Panc1 (cell line): ENCODE measurements around the gene VAPB. TPM values are rescaled to one million over a fixed set of nuclear protein-coding genes. Genes with fewer than 3 reads are reported as not detected.

ENCODE experiments used
- ATAC-seq: fragments of 200-7000 bp; cut with Tn5 transposase; 2 replicates; pipeline ENCODE4 v1.9.1; 2020; ENCODE audit warnings: mild to moderate bottlenecking, moderate library complexity
- BruUV-seq: library from RNA; stranded (reverse); fragments of 400-500 nt; replicated peaks from 2 replicates; lab custom pipeline; 2021; lab: Mats Ljungman, UMichigan
- CTCF ChIA-PET: fragments of 300-600 bp; sonication (Branson Sonifier 250); formaldehyde crosslinking; loops from one replicate; lab custom pipeline; 2022; ENCODE audit warnings: antibody characterized with exemption; lab: Charles Lee
- POLR2A ChIA-PET: fragments of 300-600 bp; sonication (Branson Sonifier 250); formaldehyde crosslinking; loops from one replicate; lab custom pipeline; 2022; ENCODE audit warnings: antibody characterized with exemption; lab: Charles Lee
- DNase-seq: peaks from one replicate; pipeline ENCODE4 v3.0.0-alpha.2; 2010; ENCODE audit warnings: low read depth, low spot score
- H3K27ac ChIP-seq: 2 replicates; pipeline ENCODE4 v1.5.1; 2011; ENCODE audit warnings: mild to moderate bottlenecking, low read length, inconsistent platforms
- H3K27me3 ChIP-seq: fragments of 200-500 bp; sonication (Bioruptor generic); 2 replicates; pipeline ENCODE4 v1.6.0; 2014; ENCODE audit warnings: low read length, inconsistent platforms; ENCODE audit not compliant: control insufficient read depth, insufficient read depth
- H3K36me3 ChIP-seq: fragments of 200-500 bp; sonication (Bioruptor generic); 2 replicates; pipeline ENCODE4 v1.5.1; 2014; ENCODE audit warnings: inconsistent platforms, mild to moderate bottlenecking, low read length, moderate library complexity; ENCODE audit not compliant: control insufficient read depth, insufficient read depth
- H3K4me1 ChIP-seq: 2 replicates; pipeline ENCODE4 v1.5.1; 2011; ENCODE audit warnings: inconsistent platforms, mild to moderate bottlenecking, low read length, moderate library complexity; ENCODE audit not compliant: control insufficient read depth, insufficient read depth
- H3K4me3 ChIP-seq, 2 experiments: 2 replicates each; pipeline ENCODE4 v1.5.1; 2011 to 2012; ENCODE audit warnings: low read depth in 2 of 2, low read length in 2 of 2, mild to moderate bottlenecking in 2 of 2, inconsistent platforms in 1 of 2, moderate library complexity in 1 of 2
- H3K9me3 ChIP-seq: fragments of 200-500 bp; sonication (Bioruptor generic); 2 replicates; pipeline ENCODE4 v1.5.1; 2014; ENCODE audit warnings: low read depth, mild to moderate bottlenecking, inconsistent platforms, low read length, moderate library complexity; ENCODE audit not compliant: control insufficient read depth, insufficient read depth
- POLR2AphosphoS5 ChIP-seq: IDR thresholded peaks from 2 replicates; pipeline ENCODE4 v1.6.1; 2012; ENCODE audit warnings: mild to moderate bottlenecking, low read depth, low read length, moderate library complexity
- SIN3A ChIP-seq: IDR thresholded peaks from 2 replicates; pipeline ENCODE4 v1.6.1; 2012; ENCODE audit warnings: low read depth, mild to moderate bottlenecking, low read length, moderate library complexity, borderline replicate concordance; ENCODE audit not compliant: insufficient read depth
- TCF7L2 ChIP-seq: IDR thresholded peaks from 2 replicates; pipeline ENCODE4 v1.6.1; 2011; ENCODE audit warnings: mild to moderate bottlenecking, low read depth, low read length, inconsistent platforms
- in situ Hi-C: cut with HindIII; loops from 2 replicates; pipeline ENCODE4 v1.10.0; 2016; ENCODE audit warnings: low sequenced_read_pairs, low pct_unique_long_range_greater_than_20kb
- intact Hi-C: fragments of 100-400 bp; cut with micrococcal nuclease; formaldehyde crosslinking; loops from one replicate; pipeline ENCODE4 v1.10.0; 2022; ENCODE audit not compliant: unreplicated experiment
- total RNA-seq: library from RNA; stranded (reverse); gene quantifications from one replicate; pipeline ENCODE4 v1.2.1, GENCODE V29; 2021; ENCODE audit not compliant: unreplicated experiment
- TF ChIP-seq, protein P1 (sequence below): fragments of 450-650 bp; IDR thresholded peaks from 2 replicates; pipeline ENCODE4 v1.5.1; 2017; ENCODE audit warnings: mild to moderate bottlenecking
- TF ChIP-seq, protein P2 (sequence below), 2 experiments: IDR thresholded peaks; 2 replicates each; pipeline ENCODE4 v1.6.1; 2011 to 2012; ENCODE audit warnings: low read depth in 2 of 2, control low read depth in 1 of 2, low read length in 1 of 2, mild to moderate bottlenecking in 1 of 2, moderate library complexity in 1 of 2; ENCODE audit not compliant: insufficient read depth in 1 of 2

The VAPB gene
- total RNA-seq, 1 experiment from 2014 or later, result 50.9 TPM

- H3K36me3 ChIP-seq, result peaks cover 4% of the 10 kb centered on the region; the same call in 1 of the 2 replicates
- in situ Hi-C loops, result no loop called here
- no peaks in the 10 kb centered on the region for H3K27me3 ChIP-seq
- no peak for ATAC-seq
- CTCF ChIA-PET, result no interaction called here
- H3K27ac ChIP-seq, result no peak overlapping the region
- H3K4me1 ChIP-seq, result no peaks in the 10 kb centered on the region
- POLR2A ChIA-PET, result no interaction called here
- no peak overlapping the region for H3K4me3 ChIP-seq
- no peaks in the 10 kb centered on the region for H3K9me3 ChIP-seq
- intact Hi-C loops, result loop anchor here (10.0 kb wide), 1 partner anchor 207 kb away; no protein-coding TSS in a partner anchor
- TF ChIP-seq, protein P1, sequence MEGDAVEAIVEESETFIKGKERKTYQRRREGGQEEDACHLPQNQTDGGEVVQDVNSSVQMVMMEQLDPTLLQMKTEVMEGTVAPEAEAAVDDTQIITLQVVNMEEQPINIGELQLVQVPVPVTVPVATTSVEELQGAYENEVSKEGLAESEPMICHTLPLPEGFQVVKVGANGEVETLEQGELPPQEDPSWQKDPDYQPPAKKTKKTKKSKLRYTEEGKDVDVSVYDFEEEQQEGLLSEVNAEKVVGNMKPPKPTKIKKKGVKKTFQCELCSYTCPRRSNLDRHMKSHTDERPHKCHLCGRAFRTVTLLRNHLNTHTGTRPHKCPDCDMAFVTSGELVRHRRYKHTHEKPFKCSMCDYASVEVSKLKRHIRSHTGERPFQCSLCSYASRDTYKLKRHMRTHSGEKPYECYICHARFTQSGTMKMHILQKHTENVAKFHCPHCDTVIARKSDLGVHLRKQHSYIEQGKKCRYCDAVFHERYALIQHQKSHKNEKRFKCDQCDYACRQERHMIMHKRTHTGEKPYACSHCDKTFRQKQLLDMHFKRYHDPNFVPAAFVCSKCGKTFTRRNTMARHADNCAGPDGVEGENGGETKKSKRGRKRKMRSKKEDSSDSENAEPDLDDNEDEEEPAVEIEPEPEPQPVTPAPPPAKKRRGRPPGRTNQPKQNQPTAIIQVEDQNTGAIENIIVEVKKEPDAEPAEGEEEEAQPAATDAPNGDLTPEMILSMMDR, result no peak
- TF ChIP-seq TCF7L2 (no peak), SIN3A (no peak), POLR2AphosphoS5 (no peak)
- TF ChIP-seq, protein P2, sequence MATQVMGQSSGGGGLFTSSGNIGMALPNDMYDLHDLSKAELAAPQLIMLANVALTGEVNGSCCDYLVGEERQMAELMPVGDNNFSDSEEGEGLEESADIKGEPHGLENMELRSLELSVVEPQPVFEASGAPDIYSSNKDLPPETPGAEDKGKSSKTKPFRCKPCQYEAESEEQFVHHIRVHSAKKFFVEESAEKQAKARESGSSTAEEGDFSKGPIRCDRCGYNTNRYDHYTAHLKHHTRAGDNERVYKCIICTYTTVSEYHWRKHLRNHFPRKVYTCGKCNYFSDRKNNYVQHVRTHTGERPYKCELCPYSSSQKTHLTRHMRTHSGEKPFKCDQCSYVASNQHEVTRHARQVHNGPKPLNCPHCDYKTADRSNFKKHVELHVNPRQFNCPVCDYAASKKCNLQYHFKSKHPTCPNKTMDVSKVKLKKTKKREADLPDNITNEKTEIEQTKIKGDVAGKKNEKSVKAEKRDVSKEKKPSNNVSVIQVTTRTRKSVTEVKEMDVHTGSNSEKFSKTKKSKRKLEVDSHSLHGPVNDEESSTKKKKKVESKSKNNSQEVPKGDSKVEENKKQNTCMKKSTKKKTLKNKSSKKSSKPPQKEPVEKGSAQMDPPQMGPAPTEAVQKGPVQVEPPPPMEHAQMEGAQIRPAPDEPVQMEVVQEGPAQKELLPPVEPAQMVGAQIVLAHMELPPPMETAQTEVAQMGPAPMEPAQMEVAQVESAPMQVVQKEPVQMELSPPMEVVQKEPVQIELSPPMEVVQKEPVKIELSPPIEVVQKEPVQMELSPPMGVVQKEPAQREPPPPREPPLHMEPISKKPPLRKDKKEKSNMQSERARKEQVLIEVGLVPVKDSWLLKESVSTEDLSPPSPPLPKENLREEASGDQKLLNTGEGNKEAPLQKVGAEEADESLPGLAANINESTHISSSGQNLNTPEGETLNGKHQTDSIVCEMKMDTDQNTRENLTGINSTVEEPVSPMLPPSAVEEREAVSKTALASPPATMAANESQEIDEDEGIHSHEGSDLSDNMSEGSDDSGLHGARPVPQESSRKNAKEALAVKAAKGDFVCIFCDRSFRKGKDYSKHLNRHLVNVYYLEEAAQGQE (IDR thresholded peaks at IDR 0.05; ENCODE audit: insufficient read depth in 1 of 2, low read depth in 2 of 2, low read length in 1 of 2), result no peak
- BruUV-seq, result no TSS peak
- no peak for DNase-seq
Measured at GRCh38 chr20:58441723-58442122, 52.7 kb downstream of the VAPB start.

DNA sequence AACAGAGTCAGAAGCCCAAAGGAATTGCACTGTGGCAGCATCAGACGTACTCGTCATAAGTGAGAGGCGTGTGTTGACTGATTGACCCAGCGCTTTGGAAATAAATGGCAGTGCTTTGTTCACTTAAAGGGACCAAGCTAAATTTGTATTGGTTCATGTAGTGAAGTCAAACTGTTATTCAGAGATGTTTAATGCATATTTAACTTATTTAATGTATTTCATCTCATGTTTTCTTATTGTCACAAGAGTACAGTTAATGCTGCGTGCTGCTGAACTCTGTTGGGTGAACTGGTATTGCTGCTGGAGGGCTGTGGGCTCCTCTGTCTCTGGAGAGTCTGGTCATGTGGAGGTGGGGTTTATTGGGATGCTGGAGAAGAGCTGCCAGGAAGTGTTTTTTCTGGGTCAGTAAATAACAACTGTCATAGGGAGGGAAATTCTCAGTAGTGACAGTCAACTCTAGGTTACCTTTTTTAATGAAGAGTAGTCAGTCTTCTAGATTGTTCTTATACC lies 55.8 kb downstream of the VAPB start:
- H3K4me1 ChIP-seq, result no peaks in the 10 kb centered on the region
- no TSS peak for BruUV-seq
- in situ Hi-C loops, result no loop called here
- H3K36me3 ChIP-seq, result 0 out of 2 replicates have a peak, but pooled peaks cover 4% of the 10 kb centered on the region
- TF ChIP-seq TCF7L2 (no peak), SIN3A (no peak), POLR2AphosphoS5 (no peak)
- TF ChIP-seq, protein P2 (IDR thresholded peaks at IDR 0.05; ENCODE audit: insufficient read depth in 1 of 2, low read depth in 2 of 2, low read length in 1 of 2), result no peak
- TF ChIP-seq, protein P1, result no peak
- no peak for DNase-seq
- intact Hi-C loops, result loop anchor here (10.0 kb wide), 1 partner anchor 210 kb away; no protein-coding TSS in a partner anchor
- no peak overlapping the region for H3K27ac ChIP-seq
- H3K4me3 ChIP-seq, result no peak overlapping the region
- CTCF ChIA-PET, result no interaction called here
- no peak for ATAC-seq
- no peaks in the 10 kb centered on the region for H3K9me3 ChIP-seq
- POLR2A ChIA-PET, result no interaction called here
- no peaks in the 10 kb centered on the region for H3K27me3 ChIP-seq
